CD4-positive, alpha-beta T cell treated with Interleukin-10 for 1 hour (primary cell): Measurements from ENCODE around the gene LMAN2.

Experiments used
- DNase-seq: peaks from one replicate; pipeline ENCODE4 v3.0.0-alpha.2; 2020

LMAN2 gene

DNA sequence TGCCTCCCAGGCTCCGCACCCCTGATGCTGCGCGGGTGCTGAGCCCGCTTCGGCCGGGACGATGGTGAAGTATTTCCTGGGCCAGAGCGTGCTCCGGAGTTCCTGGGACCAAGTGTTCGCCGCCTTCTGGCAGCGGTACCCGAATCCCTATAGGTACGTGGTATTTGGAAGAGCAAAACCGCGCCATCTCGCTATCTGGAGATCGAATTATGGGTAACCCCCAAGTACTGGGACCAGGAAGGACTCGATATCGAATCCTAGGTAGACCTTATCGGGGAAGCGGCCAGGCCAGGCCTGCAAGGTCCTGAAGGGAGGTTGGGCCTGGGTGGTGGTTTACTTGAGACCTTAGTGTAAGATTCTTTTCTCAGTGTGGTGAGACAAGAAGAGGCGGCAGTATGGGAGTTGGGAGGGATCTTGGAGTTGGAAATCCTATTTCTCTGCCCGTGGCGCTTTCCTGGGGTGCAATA lies 47.5 kb downstream of the LMAN2 start:
- no peak for DNase-seq

DNA sequence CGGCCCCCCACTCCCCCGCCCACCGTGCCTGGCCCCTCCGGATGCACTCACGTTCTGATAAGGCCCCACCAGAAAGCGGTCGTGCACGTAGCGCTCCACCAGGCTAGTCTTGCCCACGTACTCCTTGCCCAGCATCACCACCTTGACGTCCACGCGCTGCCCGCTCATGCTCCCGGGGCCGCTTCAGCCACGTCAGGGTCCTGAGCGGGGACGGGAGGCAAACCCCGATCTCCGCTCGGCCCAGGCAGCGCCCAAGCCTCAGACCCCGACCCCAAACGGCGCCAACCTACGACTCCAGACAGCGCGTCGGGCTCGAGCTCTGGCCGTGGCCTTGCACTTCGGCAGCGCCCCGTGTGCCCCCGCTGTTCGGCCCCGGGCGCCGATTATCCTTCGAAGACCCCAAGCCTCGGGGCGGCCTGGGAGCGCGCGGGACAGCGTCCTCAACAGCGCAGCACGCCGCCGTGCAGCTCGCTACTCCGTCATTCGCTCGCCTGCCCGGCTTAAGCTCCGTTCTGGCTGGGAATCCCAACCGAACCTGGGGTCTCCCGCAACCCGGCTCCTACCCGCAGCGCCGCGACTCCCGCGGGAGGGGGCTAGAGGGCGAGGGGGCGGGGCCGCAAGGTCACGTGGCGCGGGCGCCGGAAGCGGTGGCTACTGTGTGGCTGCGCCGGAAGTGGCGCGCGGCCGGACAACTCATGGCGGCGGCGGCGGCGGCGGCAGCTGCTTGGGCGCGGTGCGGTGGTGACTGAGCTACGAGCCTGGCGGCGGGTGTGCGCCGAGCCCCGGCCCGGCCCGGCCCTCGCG lies 48.1 kb downstream of the LMAN2 start, which contains the start of the genes PRELID1 and RAB24:
PRELID1 (plus strand) TSS at position 679 of the 804 bp plus-strand sequence. CDS start 187 bp downstream, outside the sequence.
RAB24 (minus strand) TSS at position 599 of the 804 bp plus-strand sequence; CDS start at position 168, 431 bp downstream.
- peak; percentile 88 for DNase-seq

DNA sequence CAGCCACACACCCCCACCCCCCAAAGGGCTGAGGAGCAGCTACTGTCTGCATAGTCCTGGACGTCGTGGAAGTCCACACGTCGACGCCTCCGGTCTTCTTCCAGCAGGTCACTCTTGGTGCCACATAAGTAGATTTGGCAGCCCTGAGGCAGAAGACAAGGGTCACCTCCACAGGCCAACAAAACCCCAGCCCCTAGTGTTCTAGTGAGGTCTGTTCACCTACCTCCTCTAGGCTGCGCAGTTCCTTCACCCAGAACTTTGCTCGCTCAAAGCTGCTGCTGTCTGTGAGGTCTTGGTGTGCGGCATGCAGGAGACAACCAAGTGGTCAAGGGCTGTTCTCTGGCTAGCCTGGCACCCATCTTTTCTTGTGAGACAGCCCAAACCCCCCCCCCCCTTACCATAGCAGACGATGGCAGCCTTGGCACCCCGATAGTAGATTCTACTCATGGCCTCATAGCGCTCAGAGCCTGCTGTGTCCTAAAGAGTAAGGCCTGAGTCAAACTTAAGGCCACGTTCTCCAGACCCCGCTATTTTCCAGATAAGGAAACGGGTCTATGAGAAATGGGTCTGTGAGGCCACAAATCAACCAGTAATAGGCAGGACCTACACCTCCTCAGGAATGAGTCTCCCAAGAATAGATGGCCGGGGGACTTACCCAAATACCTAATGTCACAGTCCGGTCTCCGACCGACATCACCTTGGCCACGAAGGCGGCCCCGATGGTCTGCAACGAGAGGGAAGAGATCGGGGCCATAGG lies 48.9 kb downstream of the LMAN2 start:
- no peak for DNase-seq

DNA sequence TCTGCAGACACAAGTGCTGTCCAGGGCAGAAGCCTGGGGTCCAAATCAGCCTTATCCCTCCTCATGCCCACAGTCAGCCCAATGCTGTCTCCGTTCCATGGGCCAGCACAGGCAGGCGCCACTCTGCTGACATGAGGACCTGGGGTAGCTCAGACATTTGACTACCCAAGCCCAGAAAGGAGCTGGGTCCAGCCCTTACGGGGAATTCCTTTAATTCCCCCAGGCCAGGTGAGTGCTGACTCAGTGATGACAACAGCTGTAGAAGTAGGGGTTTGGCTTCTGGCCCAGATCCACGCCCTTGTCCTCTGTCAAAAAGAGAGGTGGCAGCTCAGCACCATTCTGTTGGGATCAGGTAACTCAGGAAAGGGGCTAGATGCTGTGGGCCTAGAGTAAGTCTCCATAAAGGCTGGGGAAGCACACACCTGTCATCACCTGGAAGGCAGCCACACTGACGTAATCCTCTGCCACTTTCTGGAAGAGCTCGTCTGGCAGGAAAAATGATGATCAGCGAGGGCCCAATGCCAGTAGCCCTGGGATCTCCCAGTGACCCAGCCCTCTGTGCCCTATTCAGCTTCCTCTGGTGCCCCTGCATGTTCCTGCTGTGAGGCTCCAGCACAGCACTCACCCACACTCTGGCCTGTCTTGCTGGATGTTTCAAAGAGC lies 49.8 kb downstream of the LMAN2 start:
- DNase-seq = no peak

DNA sequence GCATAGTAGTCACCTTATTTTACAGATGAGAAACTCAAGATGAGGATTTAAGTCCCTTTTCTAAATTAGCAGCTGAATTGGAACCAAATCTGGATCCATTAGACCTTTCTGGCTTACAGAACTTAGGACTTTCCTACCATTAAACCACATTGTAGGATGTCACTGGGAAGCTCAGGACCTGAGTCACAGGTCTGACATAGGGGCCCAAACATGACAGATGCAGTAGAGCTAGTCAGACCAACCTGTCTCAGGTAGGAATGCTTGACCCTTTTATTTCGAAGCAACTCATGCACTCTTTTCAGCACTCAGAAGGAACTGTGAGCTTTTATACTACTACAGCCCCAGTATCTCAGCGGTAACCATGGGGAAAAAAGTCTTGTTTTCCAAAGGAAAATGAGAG lies 50.5 kb downstream of the LMAN2 start:
- no peak for DNase-seq

DNA sequence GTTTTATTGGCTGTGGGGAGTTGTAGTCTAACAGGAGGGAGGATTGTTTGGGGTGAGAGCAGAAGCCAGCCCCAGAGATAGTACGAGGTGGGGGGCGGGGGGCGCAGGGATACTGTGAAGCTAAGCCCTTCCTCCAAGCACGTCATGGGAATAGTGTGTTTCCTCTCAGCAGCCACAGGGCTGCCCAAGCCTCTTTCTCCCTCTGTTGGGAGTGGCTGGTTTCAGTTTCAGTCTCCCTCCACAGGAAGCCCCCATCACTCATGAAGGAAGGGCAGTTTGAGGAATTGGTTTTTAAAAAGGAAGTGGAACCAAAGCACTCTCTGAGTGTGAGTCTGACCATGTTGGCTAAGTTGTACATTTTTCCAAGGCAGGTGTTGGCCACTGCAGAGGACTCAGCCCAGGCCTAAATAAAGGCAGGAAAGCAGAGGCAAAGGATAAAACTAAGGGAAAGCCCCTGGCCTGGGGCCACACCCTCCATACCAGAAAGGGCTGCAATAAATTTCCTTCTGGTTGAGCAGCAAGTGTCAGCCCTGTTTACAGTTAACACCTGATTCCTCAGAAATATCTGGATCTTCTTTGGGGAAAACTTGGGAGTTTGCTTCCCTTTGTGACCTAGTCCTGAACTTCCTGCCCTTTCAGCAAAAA lies 51.1 kb downstream of the LMAN2 start:
- peak; percentile 79 for DNase-seq

DNA sequence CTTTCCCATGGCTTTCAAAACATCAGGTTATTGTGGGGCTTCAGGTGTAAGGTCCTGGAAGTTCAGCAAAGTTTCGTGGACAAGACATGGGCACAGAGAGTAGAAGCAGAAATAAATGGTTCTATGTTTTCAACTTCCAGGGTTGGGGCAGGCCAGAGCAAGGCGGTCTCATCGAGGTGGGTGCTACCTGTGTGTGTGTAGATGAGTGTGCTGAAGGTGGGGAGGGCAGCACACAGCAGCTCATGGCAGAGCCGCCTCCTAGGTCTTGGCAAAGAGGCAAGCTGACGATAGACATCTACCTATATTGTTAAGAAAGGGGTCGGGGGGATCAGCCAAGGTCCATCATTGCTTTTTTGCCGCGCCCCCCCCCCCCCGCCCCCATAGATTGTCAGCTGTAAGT lies 51.8 kb downstream of the LMAN2 start:
- no peak for DNase-seq

DNA sequence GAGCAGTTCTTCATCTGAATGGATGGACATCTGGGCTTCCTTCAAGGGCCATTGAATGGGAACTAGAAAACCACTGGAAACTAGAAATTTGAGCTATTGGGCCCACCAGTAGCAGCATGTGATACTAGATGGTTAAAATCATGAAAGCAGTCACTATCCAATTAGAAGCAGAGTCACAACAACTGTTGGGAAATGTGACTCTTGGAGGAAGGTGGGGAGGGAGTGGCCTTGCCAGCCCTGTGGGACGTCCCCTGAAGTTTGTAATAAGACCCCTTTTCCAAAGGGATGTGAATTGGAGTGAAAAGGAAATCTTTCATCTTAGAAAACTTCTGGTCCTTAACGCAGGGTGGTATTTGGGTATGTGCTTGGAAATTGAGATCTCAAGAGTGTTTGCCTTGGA lies 53.5 kb downstream of the LMAN2 start:
- no peak for DNase-seq

DNA sequence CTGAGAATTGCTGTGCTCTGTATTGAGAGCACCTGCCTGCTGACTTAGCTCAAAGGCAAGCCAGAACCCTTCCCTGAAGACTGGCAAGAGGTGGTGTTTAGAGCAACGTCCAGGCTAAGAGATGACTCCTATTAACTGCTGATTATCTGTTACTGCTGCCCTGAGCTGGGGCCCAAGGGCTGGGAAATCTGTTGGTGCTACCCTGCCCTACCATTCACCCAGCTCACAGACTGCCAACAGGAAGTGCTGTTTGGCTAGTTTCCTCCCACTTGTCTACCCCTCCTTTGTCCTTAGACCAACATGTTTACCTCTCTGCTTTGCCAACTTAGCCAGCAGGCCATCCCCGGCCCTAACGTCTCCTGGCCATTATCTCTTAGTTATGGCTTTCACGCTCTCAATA lies 54.9 kb downstream of the LMAN2 start:
- DNase-seq = no peak

DNA sequence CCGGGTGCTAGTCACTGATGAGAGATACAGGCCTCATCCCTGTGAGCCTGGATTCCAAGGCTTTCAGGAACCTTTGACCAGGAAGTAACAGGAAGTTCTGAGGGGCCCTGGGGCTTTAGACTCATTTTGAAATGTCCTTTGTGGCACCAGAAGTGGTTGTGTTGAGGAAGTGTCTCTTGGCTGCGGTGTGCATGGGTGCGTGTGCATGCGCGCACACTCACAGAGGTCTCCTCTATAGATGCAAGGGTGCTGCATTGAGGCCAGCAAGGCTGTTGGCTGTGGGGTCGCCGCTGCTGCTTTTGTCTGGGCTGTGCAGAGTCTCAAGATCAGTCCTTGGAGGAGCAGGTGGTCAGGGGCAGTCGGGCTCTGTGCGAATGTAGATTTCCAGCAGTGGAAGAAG lies 55.5 kb downstream of the LMAN2 start:
- no peak for DNase-seq

DNA sequence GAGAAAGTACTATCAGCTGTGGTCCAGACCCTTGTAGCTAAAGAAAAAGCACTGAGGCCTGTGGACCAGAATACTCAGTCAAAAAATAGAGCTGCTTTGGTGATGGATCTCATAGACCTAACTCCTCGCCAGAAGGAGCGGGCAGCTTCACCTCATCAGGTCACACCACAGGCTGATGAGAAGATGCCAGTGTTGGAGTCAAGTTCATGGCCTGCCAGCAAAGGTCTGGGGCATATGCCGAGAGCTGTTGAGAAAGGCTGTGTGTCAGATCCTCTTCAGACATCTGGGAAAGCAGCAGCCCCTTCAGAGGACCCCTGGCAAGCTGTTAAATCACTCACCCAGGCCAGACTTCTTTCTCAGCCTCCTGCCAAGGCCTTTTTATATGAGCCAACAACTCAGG lies 56.8 kb downstream of the LMAN2 start:
- no peak for DNase-seq

DNA sequence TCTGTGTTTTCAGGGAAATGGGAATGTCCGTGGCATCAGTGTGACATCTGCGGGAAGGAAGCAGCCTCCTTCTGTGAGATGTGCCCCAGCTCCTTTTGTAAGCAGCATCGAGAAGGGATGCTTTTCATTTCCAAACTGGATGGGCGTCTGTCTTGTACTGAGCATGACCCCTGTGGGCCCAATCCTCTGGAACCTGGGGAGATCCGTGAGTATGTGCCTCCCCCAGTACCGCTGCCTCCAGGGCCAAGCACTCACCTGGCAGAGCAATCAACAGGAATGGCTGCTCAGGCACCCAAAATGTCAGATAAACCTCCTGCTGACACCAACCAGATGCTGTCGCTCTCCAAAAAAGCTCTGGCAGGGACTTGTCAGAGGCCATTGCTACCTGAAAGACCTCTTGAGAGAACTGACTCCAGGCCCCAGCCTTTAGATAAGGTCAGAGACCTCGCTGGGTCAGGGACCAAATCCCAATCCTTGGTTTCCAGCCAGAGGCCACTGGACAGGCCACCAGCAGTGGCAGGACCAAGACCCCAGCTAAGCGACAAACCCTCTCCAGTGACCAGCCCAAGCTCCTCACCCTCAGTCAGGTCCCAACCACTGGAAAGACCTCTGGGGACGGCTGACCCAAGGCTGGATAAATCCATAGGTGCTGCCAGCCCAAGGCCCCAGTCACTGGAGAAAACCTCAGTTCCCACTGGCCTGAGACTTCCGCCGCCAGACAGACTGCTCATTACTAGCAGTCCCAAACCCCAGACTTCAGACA lies 57.5 kb downstream of the LMAN2 start:
- DNase-seq = no peak

DNA sequence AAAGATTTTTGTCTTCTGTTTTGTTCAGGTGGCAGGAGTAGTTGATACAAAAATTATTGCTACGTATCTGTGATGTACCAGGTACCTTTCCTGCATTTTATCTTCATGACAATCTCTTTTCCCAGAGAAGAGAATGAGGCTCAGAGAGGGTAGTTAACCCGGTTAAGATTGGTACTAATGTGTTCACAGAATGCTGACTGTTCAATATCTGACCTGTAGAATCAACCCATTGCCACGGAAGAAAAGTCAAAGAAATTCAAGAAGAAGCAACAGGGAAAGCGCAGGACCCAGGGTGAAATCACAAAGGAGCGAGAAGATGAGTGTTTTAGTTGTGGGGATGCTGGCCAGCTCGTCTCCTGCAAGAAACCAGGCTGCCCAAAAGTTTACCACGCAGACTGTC lies 59.7 kb downstream of the LMAN2 start:
- DNase-seq = no peak

DNA sequence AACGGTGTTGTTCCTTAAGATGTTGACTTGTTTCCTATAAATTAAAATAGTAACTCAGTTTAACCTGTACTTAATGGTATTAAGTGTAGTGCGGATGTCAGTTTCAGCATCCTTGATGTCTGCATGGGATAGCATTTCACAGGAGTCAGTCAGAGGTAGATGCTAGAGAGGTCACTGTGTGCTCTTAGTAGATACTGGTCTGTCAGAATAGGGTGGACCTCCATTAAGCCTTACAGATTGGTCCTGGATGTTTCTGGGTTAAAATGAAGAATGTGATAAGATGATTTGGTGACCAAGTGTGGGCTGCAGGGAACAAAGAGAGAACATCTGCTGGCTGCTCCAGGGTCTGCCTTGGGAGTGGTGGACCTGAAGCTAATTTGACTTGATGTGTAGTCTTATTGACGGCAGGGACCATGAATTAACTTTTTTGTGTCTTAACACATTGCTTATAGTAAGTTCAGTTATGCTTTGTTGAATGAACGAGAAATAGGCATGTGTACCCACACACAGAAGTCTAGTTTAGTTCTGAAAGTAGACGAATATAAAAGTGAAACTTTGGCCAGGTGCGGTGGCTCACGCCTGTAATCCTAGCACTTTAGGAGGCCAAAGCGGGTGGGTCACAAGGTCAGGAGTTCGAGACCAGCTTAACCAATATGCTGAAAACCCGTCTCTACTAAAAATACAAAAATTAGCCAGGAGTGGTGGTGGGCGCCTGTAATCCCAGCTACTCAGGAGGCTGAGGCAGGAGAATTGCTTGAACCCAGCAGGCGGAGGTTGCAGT lies 60.5 kb downstream of the LMAN2 start:
- no peak for DNase-seq

DNA sequence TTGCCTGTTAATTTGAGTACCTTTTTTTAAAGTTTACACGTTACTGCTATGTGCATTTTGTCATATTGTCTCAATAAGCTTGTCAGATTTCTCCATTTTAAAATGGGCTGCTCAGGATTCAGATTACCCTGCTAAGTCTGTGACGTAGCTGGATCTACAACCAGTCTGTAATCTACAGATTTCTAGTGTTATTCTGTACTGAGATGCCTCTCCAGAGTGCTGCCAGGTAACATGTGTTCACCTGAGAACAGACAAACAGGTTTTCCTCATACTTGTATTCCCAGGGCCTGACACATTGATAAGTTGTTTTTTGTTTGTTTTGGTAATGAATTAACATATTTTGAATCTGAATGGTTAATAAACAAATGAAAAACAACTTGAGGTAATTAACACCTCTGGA lies 63.3 kb downstream of the LMAN2 start:
- no peak for DNase-seq
